Non-pigmented ciliary epithelial cell (primary cell): ENCODE data around the gene TEPSIN.

ENCODE experiments used
- DNase-seq: peaks from one replicate; pipeline ENCODE4 v3.0.0-alpha.2; 2010; ENCODE audit warnings: low read depth

The TEPSIN gene

DNA sequence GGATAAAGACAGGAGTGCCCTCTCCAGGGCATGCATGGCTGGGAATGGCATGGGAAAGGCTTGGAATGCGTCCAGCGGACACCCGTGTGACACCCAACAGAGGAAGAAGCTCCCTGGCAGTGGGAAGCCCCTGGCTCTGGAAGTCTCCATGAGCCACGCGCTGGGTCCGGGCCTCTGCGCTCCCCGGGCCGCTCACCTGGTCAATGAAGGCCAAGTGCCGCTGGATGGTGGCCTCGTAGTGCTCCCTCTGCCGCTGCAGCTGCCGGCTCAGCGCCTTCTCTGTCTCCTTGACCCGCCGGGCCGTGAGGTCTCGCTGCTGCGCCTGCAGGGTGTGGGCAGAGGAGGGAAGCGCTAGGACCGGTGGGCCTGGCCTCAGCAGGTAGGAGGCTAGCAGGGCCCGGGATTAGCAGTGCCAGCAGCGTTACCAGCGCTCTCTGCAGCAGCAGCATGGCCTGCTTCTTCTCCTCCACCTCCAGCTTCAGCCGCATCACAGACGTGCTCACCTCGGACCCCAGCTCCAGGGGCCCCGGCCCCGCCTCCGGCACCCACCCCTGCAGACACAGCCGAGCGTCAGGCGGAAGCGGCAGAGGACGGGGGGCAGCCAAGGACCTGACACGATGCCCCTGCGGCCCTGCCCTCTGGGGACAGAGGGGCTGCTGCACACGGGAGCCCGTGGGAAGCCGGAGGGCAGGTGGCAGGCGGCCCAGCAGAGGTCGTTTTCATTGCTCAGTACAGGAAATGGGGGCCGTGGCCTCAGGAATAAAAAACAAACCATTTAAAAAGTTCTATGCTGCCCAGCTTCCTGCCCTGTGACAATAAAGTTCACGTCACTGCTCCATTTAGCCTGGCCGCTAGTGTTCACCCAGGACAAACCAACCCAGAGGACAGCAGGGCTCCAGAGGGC lies 42.1 kb downstream of the TEPSIN start:
- no peak for DNase-seq

DNA sequence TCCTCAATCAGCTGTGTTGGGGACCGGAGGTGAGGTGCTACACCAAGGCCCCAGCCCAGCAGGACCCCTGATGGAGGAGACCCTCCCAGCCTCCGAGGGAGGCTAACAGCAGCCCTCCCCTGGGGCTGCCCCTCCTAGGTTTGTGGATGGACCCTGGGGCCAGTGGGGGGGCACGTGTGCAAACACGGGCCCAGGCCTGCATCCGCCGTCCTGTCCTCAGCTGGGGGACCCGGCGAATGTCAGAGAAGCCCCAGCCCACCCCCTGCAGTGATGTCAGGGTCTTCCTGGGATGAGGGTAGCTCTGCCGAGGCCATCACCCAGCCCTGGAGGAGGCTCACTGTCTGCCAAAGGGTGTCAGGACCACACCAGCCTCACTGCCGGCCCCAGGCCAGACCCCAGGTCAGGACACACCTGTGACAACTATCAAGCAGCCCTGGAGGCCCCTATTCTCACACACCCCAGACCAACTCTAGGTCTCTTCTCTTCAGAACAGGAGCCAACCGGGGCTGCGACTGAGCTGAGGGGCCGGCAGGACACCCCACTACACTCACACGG lies 42.8 kb downstream of the TEPSIN start:
- DNase-seq: no peak

DNA sequence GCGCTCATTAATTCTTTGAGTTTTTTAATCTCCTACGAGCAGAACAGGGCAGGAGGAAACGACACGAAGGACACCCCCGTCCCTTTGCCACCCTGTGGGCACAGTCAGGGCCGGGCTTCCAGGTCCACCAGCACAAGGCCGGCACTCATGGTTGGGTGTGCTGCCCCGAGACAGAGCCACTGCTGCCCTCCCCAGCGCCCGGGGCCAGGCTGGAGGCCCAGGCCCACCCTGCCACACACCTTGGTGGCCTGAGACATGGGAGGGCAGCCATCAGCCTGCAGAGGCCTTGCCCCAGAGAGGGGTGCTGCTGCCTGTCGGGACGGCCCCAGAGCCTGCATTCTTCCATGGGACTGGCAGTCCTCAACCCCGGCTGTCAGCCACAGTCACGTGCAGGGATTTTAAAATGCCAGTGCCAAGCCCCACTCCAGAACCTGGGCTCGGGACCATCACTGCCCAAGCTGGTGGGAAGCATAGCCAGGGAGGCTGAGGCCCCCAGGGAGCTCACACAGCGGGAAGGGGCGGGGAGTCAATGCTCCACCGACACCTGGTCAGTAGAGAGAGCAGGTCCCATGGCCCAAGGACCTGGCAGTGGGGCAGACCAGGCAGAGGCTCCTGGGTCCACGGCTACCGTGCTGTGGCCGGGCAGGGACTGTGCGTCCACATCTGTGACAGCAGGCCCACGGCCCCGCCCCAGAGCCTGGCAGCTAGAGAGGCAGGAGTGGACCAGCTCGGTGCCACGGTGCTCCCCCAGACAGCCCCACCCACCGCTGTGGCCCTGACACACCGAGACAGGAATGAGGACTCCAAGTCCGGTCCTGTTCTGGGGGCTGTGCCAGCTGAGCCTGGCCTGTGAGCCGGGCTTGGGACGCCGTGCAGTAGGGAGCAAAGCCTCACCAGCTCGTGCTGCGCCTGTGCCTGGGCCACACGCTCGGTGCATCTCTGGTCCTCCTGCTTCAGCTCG lies 43.6 kb downstream of the TEPSIN start:
- no peak for DNase-seq

DNA sequence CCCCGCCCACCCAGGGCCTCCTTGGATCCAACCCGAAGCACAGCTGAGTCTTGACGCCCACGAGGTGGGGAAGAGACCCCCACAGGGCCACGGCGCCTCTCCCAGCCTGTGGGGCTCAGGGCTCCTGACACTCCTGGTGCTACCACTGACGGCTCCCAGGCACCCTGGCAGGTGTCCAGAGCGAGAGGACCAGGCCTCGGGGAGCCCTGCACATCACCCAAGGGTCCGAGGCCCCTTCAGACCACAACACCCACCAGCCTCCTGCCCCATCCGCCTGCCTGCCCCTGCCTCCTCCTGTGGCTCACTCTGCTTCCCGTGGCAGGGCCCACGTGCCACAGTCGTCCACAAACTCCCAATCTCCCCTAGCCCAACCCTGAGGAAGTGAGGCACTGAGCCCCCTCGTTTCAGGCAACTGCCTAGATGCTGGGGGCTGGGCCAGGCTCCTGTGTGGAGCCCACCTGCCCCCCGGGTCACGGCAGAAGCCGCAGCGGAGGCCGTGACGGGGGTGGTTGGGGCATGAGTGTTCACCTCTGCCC lies 44.6 kb downstream of the TEPSIN start:
- no peak for DNase-seq

DNA sequence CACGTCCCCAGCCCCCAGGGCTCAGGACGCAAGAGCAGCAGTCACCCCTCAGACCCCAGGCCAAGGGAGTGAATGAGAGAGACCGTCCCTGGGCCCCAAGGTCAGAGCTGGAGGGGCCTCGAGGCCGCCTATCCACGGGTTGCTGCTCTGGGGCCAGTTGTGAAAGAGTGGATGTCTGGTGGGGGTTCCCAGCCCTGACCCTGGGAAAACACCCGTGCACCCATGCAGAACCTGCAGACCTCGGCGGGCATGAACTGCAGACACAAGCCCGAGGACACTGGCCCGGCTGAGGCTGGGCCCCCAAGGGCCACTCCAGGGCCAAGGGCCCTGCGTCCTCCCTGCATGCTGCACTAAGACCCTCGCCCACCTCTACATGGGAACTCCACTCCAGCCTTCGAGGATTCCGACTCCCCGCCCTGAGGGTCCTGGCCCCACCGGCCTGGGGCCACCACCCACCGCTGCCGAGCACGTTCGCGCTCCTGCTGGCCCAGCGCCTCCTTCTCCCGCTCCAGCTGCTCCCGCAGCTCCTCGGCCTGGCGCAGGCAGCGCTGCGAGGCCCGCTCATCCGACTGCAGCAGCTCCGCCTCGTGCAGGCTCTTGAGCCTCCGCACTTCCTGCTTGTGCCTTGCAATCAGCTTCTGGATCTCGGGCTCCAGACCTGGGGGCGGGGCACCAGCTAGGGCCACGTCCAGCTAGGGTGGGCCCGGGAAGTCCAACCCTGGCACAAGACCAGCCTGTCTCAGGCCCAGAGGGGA lies 45.2 kb downstream of the TEPSIN start:
- no peak for DNase-seq

DNA sequence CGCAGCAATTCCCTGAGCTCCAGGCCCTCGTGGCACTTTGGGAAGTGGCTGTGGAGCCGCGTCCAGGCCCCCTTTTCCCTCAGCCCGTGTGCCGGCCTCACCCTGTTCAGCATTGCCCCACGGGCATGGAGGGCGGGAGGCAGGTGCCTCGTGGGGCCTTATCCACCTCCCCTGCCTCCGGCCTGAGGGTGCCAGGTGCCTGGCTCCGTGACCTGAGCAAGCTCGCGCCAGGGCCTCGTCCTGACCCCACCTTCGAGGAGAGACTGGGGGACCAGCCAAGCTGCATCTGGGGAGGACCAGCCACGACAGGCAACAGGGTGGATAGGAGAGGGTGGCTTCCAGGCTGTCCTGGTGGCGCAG lies 45.8 kb downstream of the TEPSIN start:
- DNase-seq: no peak

DNA sequence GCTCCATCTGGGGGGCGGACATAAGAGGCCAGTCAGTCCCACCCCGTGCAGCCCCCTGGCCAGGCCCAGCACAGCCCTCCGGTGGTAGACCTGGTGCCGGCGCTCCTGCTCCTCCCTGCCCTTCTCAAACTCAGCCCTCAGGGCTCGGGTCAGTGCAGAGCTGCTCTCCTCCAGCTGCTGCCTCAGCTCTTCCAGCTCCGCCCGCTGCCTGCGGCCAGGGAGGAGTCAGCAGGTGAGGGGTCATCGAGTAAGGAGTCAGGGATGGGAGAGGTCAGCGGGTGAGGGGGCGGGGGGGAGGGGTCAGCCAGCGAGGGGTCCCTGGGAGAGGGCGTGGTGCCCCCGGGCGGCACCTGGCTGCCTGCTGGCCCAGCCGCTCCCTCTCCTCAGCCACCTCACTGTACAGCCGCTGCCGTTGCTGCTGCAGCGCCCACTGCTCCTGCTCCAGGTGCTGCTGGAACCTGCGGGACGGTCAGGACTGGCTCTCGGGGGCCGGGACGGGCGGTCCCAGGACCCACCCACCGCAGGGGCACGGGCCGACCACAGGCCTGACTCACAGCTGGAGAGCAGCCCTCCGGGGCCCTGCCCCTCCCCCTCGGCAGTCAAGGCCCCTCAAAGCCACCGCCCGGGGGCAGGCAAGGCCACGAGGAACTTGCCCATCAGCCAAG lies 46.3 kb downstream of the TEPSIN start:
- DNase-seq: no peak

DNA sequence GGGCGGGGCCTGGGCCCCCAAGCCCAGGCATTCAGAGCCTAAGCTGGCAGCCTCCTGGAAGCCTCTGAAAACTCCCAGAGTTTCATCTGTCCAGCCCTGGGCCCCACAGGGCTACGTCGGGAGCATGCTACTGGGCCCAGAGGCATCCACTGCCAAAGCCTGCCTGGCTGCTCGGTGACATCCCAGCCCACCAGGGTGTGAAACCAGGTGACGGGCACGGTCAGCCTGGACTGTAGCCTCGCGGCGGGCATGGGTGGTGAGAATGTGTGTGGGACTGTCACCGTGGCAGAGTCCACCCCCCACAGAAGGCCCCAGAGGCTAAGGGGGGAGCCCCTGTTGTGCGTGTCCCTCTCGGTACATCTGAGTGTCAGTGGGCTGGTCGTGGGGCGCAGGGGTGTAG lies 47.2 kb downstream of the TEPSIN start:
- DNase-seq: no peak

DNA sequence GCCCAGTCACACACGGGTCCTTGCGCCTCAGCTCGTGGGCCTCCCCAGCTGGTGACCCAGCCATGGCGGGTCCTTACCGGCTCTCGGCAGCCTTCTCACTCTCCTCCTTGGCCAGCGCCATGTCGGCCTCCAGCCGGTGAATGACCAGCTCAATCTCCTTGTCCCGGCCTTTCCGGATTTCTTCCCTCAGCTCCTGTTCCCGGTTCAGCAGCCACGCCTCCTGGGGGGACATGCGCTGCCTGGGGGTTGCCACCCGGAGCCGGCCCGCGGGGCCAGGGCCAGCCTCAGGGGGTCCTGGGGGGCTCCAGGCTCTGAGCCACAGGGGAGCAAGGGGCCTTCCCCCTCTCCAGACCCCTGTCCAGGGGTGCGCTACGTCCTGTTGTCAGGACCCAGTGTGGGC lies 47.7 kb downstream of the TEPSIN start:
- DNase-seq: no peak

DNA sequence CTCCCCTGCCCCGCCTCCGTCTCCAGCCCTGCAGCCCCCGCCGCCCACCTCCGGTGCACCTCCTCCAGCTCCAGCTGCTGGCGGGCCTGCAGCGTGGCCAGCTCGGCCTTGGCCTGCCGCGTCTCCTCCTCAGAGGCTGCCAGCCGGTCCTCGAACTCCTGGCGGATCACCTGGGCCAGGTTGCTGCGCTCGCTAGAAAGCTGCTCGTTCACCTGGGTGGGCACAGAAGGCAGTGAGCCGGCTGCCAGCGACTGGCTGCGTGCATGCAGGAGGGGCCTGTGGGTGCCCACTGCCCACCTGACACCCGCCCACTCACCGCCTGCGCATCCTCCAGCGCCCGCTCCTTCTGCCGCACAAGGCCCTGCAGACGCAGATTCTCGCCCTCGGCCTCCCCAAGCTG lies 48.3 kb downstream of the TEPSIN start:
- no peak for DNase-seq

DNA sequence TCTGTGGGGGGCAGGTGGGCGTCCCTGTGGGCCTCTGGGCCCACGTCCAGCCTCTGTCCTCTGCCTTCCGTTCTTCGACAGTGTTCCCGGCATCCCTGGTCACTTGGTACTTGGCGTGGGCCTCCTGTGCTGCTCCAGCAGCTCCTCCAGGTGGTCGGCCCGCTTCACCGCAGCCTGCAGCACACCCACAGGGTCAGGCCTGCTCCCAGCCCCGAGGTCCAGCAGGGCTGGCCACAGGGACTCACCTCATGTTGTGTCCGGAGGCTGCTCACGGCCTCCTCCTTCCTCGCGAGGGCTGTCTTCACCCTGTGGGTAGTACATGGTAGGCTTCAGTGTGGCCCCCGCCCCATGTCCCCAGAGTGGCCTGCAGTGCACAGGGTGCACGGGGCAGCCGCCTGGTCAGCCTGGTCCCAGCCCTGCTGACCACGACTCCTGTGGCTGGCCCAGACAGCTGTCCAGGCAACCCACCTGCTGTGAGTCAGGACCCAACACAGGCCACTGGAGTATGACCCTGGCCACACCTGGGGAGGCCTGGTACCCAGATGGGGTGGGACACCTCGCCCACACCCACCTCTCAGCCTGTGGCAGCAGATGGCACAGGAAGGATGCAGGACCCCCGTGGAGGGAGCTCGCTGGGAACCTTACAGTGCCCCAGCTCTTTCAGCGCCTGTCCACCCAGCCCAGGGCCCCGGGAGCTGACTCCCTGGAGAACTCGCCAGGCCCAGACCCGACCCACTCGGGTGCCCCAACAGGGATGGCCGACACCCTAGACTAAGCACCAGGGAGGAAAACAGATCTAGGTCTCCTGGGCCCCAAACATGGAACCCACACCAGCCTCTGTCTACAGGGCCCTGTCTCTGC lies 49.0 kb downstream of the TEPSIN start:
- DNase-seq: no peak

DNA sequence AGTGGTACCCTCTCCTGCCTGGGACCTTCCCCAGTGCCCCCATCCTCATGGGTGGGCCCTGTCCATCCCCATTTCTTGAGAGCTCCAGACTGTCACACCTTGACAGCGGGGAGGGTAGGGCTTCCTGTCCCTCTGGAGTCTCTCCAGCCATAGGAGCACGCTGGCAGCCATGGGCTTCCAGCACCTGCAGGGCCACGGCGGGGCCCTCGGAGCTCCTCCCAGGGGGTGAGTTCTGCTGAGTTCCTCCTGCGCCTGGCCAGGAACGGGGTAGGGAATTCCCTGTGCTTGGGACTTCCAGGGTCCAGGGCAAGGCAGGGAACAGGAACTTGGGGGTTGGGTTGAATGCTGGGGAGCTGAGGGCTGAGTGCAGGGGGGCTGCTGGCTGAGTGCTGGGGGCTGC lies 49.8 kb downstream of the TEPSIN start:
- DNase-seq: no peak

DNA sequence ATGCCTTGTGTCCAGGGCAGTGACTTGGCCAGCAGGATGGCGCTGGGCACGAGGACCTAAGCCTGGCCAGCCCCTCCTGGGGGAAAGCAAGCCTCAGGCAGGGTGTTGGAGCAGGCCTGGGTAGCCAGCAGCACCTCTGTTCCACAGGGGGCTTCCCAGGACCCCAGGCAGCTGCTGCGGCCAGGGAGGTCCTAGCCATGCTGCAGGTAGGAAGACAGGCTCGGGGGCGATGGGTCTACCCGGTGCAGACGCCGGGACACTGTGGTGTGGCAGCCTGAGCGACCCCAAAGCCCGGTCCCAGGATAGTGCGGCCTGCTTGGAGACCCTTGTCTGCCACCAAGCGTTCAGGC lies 50.4 kb downstream of the TEPSIN start:
- DNase-seq: no peak

DNA sequence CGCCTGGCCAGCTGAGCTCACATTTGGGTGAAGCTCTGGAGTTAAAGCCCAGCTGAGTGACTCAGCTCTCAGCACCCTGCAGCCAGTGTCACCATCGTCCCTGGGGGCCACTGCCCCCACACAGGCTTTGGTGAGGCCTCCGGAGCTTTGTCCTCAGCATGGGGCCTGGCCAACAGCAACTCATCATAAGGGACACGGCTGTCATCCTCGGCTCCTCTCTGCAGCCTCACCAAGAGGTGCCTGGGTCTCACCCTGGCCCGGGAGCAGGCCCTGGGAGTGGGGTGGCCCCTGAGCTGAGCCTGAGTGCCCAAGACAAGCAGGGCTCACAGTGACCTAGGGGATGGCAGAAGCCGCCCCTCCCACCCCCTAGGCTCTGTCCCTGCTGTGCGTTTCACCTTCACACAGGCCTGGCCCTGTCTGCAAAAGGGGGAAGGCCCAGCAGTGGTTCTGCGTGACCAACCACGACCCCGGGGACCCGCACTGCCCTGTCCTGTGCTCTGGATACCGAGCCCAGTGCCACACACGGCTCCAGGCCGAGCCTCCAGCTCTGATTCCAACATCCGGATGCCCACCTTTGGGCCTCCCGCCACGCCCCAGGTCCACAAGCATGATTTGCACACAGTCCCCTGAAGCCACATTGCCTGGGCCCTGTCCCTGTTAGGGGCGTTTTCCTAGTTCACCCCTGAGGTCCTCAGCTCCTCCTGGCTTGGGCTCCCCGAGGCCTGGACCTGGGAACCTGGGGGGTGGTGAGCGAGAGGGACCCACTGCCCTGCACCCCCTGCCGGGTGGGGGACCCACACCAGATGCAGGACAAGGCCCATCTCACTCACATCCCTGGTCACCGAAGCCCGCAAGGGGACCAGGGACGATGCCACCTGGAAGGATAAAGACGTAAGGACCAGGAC lies 51.0 kb downstream of the TEPSIN start:
- DNase-seq: no peak

DNA sequence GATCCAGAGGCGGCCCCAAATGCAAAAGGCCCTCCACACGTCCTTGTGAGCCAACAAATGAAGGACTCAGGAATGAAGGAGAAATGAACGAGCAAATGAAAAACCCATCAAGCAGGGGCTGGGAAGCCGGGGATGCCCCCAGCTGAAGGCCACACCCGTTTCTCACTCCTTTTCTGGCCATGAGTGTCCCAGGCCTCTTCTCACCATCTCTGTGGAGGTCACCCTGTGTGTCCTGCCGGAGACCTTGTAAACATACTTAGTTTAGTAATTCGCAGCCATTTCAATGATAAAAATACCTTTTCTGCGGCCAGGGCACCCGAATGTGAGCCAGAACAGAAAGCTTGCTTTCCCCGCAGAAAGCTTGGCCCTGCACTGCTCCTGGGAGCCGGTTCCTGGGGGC lies 51.7 kb downstream of the TEPSIN start:
- DNase-seq: no peak

DNA sequence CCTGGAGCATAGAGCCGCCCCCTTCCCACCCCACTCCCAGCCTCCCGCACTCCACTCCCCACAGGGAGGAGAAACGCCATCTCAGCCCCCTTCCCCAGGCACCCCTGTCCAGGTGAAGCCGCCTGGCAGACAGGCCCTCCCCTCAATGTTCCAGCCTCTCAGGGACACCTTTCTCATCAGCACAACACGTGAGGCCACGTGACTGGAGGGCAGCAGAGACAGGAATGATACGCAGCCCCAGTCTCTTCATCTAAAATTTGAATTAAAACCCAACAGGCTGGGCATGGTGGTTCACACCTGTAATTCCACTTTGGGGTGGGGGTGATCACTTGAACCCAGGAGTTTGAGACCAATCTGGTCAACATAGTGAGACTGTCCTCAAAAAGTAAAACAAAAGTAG lies 52.7 kb downstream of the TEPSIN start:
- no peak for DNase-seq

DNA sequence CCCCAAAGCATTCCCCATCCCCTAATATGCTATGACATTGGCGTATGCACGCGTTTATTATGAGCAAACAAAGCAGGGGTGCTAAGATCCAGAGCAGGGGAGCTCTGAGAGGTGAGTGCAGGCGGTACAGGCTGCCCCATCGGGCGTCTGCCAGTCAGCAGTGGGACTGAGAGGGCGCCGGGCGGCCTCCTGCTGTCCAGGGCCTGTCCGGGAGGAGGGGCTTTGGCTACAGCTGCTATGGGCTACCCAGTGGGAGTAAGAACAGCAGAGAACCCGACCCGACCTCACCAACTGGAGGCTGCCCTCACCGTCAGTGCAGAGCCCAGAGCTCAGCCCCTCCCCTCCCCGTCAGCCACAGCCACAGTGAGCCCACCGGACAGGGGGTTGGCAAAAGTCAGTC lies 54.3 kb downstream of the TEPSIN start:
- no peak for DNase-seq

DNA sequence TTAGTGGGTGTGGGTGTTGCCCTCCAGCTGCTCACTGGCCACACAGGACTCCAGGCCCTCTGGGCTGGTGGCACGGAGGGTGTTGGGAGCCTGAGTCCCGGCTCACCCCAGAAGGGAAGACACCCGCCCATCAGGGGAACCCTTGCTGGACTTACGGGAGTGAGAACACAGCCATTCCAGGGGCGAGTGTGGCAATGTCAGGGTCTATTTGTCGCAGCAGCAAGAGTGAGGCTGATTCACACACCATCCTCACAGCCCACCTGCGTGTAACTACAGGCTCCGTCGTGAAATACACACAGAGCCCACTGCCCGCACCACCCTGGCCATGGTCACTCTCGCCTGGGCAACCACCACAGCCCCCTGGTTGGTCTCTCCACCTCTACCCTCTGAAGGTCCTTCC lies 55.0 kb downstream of the TEPSIN start:
- no peak for DNase-seq

DNA sequence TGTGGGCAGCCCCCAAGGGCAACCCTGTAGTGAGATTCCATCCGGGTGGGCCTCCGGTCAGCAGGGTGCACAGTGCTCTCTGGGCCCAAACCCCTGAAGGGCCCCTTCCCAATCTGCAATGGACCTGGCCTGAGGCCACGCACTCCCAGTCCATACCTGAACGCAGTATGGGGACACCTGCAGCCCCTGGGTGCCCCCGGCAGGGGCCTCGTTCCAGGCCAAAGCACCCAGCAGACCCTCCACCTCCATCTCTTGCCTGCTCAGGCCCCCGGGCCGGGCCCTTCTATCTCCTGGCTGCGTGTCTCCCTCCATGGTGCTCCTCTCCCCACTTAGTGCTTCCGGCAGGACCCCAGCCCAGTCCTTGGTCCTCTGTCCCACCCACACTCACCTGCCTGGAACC lies 55.5 kb downstream of the TEPSIN start:
- no peak for DNase-seq
